Duodenal mucosa (tissue), 2 donors: ENCODE data around the gene FOXE3.

Experiments used
- H3K27ac ChIP-seq: one replicate; pipeline ENCODE4 v1.7.0; 2013; ENCODE audit warnings: low read depth, low read length
- H3K27me3 ChIP-seq, 2 donors: one replicate each; pipeline ENCODE4 v1.7.0; 2013; ENCODE audit warnings: low read length in 2 of 2, control low read depth in 1 of 2; ENCODE audit not compliant: insufficient read depth in 2 of 2, control insufficient read depth in 1 of 2
- H3K36me3 ChIP-seq, 2 donors: one replicate each; pipeline ENCODE4 v1.7.0; 2013; ENCODE audit warnings: low read length in 2 of 2, control low read depth in 1 of 2; ENCODE audit not compliant: insufficient read depth in 2 of 2, control insufficient read depth in 1 of 2
- H3K4me1 ChIP-seq, 2 donors: one replicate each; pipeline ENCODE4 v1.7.0; 2013; ENCODE audit warnings: low read length in 2 of 2, control low read depth in 1 of 2; ENCODE audit not compliant: insufficient read depth in 2 of 2, control insufficient read depth in 1 of 2
- H3K4me3 ChIP-seq, 2 donors: one replicate each; pipeline ENCODE4 v1.7.0; 2013; ENCODE audit warnings: low read length in 2 of 2, low read depth in 1 of 2
- H3K9ac ChIP-seq, 2 donors: one replicate each; pipeline ENCODE4 v1.7.0; 2013; ENCODE audit warnings: low read length in 2 of 2, low read depth in 1 of 2
- H3K9me3 ChIP-seq, 2 donors: one replicate each; pipeline ENCODE4 v1.7.0; 2013; ENCODE audit warnings: low read length in 2 of 2, control low read depth in 1 of 2; ENCODE audit not compliant: control insufficient read depth in 1 of 2

The FOXE3 gene

GRCh38 chr1:47417170-47418044 lies 1.3 kb downstream of the FOXE3 start:
- Histone ChIP-seq H3K27me3 (peaks cover 30 to 47% of the 10 kb centered on the region in 2 donors), H3K4me3 (no peak overlapping the region)

GRCh38 chr1:47418122-47418521 lies 2.0 kb downstream of the FOXE3 start:
- Histone ChIP-seq H3K9ac (no peak overlapping the region), H3K4me3 (no peak overlapping the region), H3K4me1 (no peaks in the 10 kb centered on the region), H3K36me3 (no peaks in the 10 kb centered on the region), H3K9me3 (no peaks in the 10 kb centered on the region), H3K27me3 (peaks cover 30 to 47% of the 10 kb centered on the region in 2 donors), H3K27ac (no peak overlapping the region)

More at GRCh38 chr1:47417170-47418044, 1.3 kb downstream of the FOXE3 start:
- Histone ChIP-seq H3K4me1 (no peaks in the 10 kb centered on the region), H3K27ac (no peak overlapping the region), H3K36me3 (no peaks in the 10 kb centered on the region), H3K9ac (no peak overlapping the region), H3K9me3 (no peaks in the 10 kb centered on the region)

- H3K36me3 ChIP-seq, result no peaks in the 10 kb centered on the region
- peaks cover 30 to 47% of the 10 kb centered on the region in 2 donors for H3K27me3 ChIP-seq
- H3K9ac ChIP-seq, result no peak overlapping the region
- no peaks in the 10 kb centered on the region for H3K4me1 ChIP-seq
- no peaks in the 10 kb centered on the region for H3K9me3 ChIP-seq
- no peak overlapping the region for H3K4me3 ChIP-seq
- H3K27ac ChIP-seq, result no peak overlapping the region
Observed at GRCh38 chr1:47418681-47419325, 2.7 kb downstream of the FOXE3 start.

GRCh38 chr1:47420547-47420946 lies 4.5 kb downstream of the FOXE3 start:
- H3K27ac ChIP-seq, result no peak overlapping the region
- no peaks in the 10 kb centered on the region for H3K4me1 ChIP-seq
- H3K27me3 ChIP-seq, result peaks cover 21 to 35% of the 10 kb centered on the region in 2 donors
- no peak overlapping the region for H3K4me3 ChIP-seq
- H3K9me3 ChIP-seq, result no peaks in the 10 kb centered on the region
- no peaks in the 10 kb centered on the region for H3K36me3 ChIP-seq
- no peak overlapping the region for H3K9ac ChIP-seq

- Histone ChIP-seq H3K27me3 (peaks cover 2 to 12% of the 10 kb centered on the region in 2 donors), H3K9ac (no peak overlapping the region), H3K4me3 (no peak overlapping the region), H3K27ac (no peak overlapping the region), H3K36me3 (no peaks in the 10 kb centered on the region), H3K4me1 (no peaks in the 10 kb centered on the region), H3K9me3 (no peaks in the 10 kb centered on the region)
Observed at GRCh38 chr1:47423872-47424271, 7.8 kb downstream of the FOXE3 start.

- H3K9ac ChIP-seq, result no peak overlapping the region
- no peaks in the 10 kb centered on the region for H3K4me1 ChIP-seq
- H3K27ac ChIP-seq, result no peak overlapping the region
- no peaks in the 10 kb centered on the region for H3K9me3 ChIP-seq
- peaks cover 0 to 7% of the 10 kb centered on the region in 2 donors for H3K27me3 ChIP-seq
- no peaks in the 10 kb centered on the region for H3K36me3 ChIP-seq
- no peak overlapping the region for H3K4me3 ChIP-seq
Observed at GRCh38 chr1:47424336-47424982, 8.4 kb downstream of the FOXE3 start.

GRCh38 chr1:47431534-47431933 lies 15.4 kb downstream of the FOXE3 start:
- no peak overlapping the region for H3K9ac ChIP-seq
- peaks cover 19 to 20% of the 10 kb centered on the region in 2 donors for H3K4me1 ChIP-seq
- no peaks in the 10 kb centered on the region for H3K36me3 ChIP-seq
- H3K9me3 ChIP-seq, result no peaks in the 10 kb centered on the region
- no peak overlapping the region for H3K4me3 ChIP-seq
- no peak overlapping the region for H3K27ac ChIP-seq
- peaks cover 7 to 47% of the 10 kb centered on the region in 2 donors for H3K27me3 ChIP-seq

- Histone ChIP-seq H3K27me3 (peaks cover 7 to 47% of the 10 kb centered on the region in 2 donors), H3K4me3 (peak overlapping the region; percentile 2 to 14), H3K4me1 (peaks cover 20 to 25% of the 10 kb centered on the region in 2 donors), H3K27ac (no peak overlapping the region), H3K9ac (no peak overlapping the region), H3K9me3 (no peaks in the 10 kb centered on the region), H3K36me3 (no peaks in the 10 kb centered on the region)
Observed at GRCh38 chr1:47432071-47433036, 16.3 kb downstream of the FOXE3 start.

- H3K9ac ChIP-seq, result no peak overlapping the region
- H3K27me3 ChIP-seq, result peaks cover 7 to 47% of the 10 kb centered on the region in 2 donors
- H3K4me1 ChIP-seq, result peaks cover 20 to 25% of the 10 kb centered on the region in 2 donors
- no peaks in the 10 kb centered on the region for H3K9me3 ChIP-seq
- H3K36me3 ChIP-seq, result no peaks in the 10 kb centered on the region
- H3K27ac ChIP-seq, result no peak overlapping the region
- H3K4me3 ChIP-seq, result no peak overlapping the region
Observed at GRCh38 chr1:47433037-47433421, 16.9 kb downstream of the FOXE3 start.
